ENCODE measurements around the gene TRIM54.
"Not testable (repeated sequence)": the region's sequence is repeated elsewhere in the genome, so short reads cannot be mapped to it uniquely, and the experiment has no call there.

- not testable (repeated sequence) for TF ChIP-seq CTCF, POLR2A (IDR thresholded peaks at IDR 0.05)
Measured at GRCh38 chr2:27319839-27320238, 37.6 kb downstream of the TRIM54 start.

Data from lower leg skin (tissue), 3 donors.